Measurements from ENCODE around the gene DLGAP1.

Gene DLGAP1

GRCh38 chr18:4142876-4143275, 312.2 kb downstream of the DLGAP1 start:
- no peak for TF ChIP-seq CTCF (IDR thresholded peaks at IDR 0.05; ENCODE audit: low read depth, low read length)
- H3K4me3 ChIP-seq (replicated peaks in 1 of 2; ENCODE audit: low read depth in 2 of 2, low read length in 2 of 2): no peak overlapping the region

DNA sequence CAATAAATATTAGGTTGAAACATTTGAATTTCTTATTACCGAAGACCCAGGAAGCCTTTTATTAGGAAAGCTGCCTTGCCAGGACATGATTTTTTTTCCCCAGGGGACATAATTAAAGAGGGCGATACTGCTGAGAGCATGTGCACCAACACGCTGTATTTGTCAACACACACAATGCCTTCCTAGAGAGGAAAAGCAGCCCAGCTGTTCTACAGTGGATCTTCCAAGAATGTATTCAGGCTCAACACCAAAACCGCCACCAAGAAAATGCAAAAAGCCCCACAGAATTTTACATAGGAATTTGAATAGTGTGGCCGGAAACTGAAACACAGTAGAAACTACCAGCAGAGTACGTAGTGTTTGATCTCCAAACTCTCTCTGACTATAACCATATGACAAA, 320.4 kb downstream of the DLGAP1 start:
- DNase-seq (ENCODE audit: low read depth in 2 of 2): no peak
- TF ChIP-seq CTCF (IDR thresholded peaks at IDR 0.05; ENCODE audit: low read depth, low read length): no peak
- H3K4me3 ChIP-seq (replicated peaks in 1 of 2; ENCODE audit: low read depth in 2 of 2, low read length in 2 of 2): no peak overlapping the region

More at GRCh38 chr18:4142876-4143275, 312.2 kb downstream of the DLGAP1 start:
- no peak for DNase-seq (ENCODE audit: low read depth in 2 of 2)

DNA sequence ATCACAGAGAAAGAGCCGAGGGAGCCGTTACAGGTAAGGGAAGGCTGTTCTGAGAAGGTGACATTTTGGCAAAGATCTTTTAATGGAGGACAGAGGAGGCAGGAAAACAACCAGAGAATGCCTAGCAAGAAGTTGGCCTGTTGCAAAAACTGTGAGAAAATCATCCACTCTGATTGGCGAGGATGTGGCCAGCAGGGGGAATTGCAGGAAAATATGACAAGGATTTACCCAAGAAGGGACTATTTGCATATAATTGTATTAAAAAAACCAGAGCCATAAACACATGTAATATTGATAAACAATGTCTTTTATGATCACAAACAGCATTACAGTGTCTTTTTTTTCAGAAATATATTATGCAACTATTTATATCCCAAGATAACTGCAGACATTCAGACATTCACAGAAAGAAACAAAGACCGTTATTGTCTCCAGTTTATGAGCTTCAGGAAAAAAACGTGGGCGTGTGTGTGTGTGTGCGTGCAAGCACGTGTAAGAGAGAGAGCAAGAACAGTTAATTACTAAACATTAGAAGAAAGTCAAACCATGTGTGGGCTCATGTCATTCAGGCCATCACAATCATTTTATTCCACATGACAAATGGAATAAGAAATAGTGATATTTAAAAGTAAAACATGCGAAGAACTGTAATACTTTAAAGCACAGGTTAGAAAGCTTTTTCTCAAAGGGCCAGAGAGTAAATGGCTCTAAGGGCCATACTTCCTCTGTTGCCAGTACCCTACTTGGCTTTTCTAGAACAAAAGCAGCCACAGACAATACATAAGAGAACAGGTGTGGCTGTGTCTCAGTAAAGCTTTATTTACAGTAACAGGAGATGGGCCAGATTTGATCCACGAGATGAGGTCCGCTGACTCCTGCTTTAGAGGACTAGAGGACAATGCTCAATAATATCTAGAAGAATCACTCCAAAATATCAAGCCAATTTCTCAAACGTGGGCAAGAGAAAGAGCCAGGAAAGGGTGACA, 324.1 kb downstream of the DLGAP1 start:
- DNase-seq (ENCODE audit: low read depth in 2 of 2): peak in 1 of 2 donors; percentile 5
- H3K4me3 ChIP-seq (replicated peaks in 1 of 2; ENCODE audit: low read depth in 2 of 2, low read length in 2 of 2): no peak overlapping the region
- TF ChIP-seq CTCF (IDR thresholded peaks at IDR 0.05; ENCODE audit: low read depth, low read length): no peak

DNA sequence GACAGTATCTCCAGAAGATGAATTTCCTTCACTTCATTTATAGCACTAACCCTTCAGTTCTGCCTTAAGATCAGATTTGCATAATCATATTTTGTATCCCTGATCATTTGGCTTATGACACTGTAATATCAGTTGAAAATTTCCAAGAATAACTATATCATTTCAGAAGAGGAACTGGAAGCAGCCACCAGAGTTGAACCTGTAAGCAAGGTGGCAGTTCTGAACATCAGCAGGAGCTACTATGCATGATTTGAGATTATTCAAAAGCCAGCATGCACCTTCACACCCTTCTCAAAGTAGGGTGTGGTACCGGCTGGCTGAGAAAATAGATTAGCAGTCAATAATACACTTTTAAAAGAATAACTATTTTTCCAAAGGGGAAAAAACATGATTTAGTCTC, 328.2 kb downstream of the DLGAP1 start:
- no peak for TF ChIP-seq CTCF (IDR thresholded peaks at IDR 0.05; ENCODE audit: low read depth, low read length)
- H3K4me3 ChIP-seq (replicated peaks in 1 of 2; ENCODE audit: low read depth in 2 of 2, low read length in 2 of 2): no peak overlapping the region
- DNase-seq (ENCODE audit: low read depth in 2 of 2): no peak

DNA sequence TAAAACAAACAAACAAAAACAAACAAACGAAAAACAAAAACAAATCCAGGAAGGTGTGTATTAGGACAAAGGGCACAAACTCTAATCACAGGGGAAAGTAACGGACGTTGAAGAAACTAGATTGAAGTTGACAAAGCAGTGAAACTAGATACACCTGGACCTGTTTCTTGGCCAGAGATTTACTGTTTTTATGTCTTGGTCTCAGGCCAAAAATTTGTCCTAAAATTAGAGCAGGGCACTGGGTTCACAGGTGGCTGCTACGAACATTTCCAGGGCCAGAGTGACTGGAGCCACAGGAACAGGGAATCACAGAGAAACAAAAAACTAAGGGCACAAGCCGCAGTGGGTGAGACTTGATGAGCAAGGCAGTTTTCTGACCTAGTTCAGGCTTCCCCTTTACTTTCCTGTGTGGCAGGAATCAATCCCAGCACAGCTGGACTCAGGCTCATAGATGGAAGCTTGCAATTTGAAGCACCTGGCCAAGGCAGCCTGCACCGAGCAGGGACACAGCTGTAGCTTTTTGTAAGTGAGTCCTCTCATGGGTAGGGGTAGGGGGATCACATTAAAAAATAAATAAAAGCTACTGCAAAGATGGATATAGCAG, 329.4 kb downstream of the DLGAP1 start:
- no peak for DNase-seq (ENCODE audit: low read depth in 2 of 2)
- no peak overlapping the region for H3K4me3 ChIP-seq (replicated peaks in 1 of 2; ENCODE audit: low read depth in 2 of 2, low read length in 2 of 2)
- TF ChIP-seq CTCF (IDR thresholded peaks at IDR 0.05; ENCODE audit: low read depth, low read length): no peak

DNA sequence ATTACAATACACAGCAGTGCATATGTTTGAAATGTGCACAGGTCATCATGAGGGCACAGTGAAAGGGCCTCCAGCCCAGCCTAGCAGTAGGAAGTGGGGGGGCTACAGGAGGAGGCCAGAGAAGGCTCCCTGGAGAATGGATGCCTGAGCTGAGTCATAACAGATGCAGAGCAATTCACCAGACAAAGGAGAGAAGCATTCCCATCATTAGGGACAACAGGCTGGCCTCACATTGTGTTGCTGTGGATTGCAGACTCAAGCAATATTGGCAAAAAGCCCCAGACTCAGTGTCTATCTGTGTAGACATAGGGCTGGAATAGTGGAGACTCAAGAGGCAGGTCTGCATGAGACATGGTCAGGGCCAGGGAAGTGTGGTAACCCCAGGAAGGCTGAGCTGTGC, 329.9 kb downstream of the DLGAP1 start:
- H3K4me3 ChIP-seq (replicated peaks in 1 of 2; ENCODE audit: low read depth in 2 of 2, low read length in 2 of 2): no peak overlapping the region
- DNase-seq (ENCODE audit: low read depth in 2 of 2): peak; percentile 79 to 84
- TF ChIP-seq CTCF (IDR thresholded peaks at IDR 0.05; ENCODE audit: low read depth, low read length): no peak
